MCF 10A (cell line): ENCODE measurements around the gene CCT5. TPM values are rescaled to one million over a fixed set of nuclear protein-coding genes. Genes with fewer than 3 reads are reported as not detected.

ENCODE experiments used
- BruUV-seq: library from RNA; stranded (reverse); fragments of 400-500 nt; replicated peaks from 2 replicates; lab custom pipeline; 2021; lab: Mats Ljungman, UMichigan
- CTCF ChIA-PET: fragments of 300-600 bp; sonication (Branson Sonifier 250); formaldehyde crosslinking; extraction: SDS; loops from one replicate; lab custom pipeline; 2021; ENCODE audit warnings: antibody characterized with exemption, inconsistent platforms; lab: Yijun Ruan, JAX
- POLR2A ChIA-PET: fragments of 300-600, 350-650 bp; sonication (Branson Sonifier 250); formaldehyde crosslinking; extraction: SDS; loops from one replicate; lab custom pipeline; 2020; ENCODE audit warnings: antibody characterized with exemption, inconsistent platforms; lab: Yijun Ruan, JAX
- DNase-seq: peaks from one replicate; pipeline ENCODE4 v3.0.0-alpha.2; 2018; ENCODE audit not compliant: unreplicated experiment
- H3K27ac Mint-ChIP-seq: one replicate; pipeline ENCODE4 v1.8.0; 2022; ENCODE audit warnings: mild to moderate bottlenecking, low read depth, mixed read lengths; ENCODE audit not compliant: unreplicated experiment
- H3K27me3 Mint-ChIP-seq: one replicate; pipeline ENCODE4 v1.8.0; 2022; ENCODE audit warnings: mixed read lengths; ENCODE audit not compliant: insufficient read depth, unreplicated experiment
- H3K36me3 Mint-ChIP-seq: one replicate; pipeline ENCODE4 v1.8.0; 2022; ENCODE audit warnings: mild to moderate bottlenecking, moderate library complexity, mixed read lengths; ENCODE audit not compliant: insufficient read depth, unreplicated experiment
- H3K4me1 Mint-ChIP-seq: one replicate; pipeline ENCODE4 v1.8.0; 2022; ENCODE audit warnings: mixed read lengths; ENCODE audit not compliant: insufficient read depth, unreplicated experiment
- H3K4me3 Mint-ChIP-seq: one replicate; pipeline ENCODE4 v1.8.0; 2022; ENCODE audit warnings: mild to moderate bottlenecking, moderate library complexity, mixed read lengths; ENCODE audit not compliant: unreplicated experiment
- H3K9me3 Mint-ChIP-seq: one replicate; pipeline ENCODE4 v1.8.0; 2022; ENCODE audit warnings: mixed read lengths; ENCODE audit not compliant: unreplicated experiment
- CTCF ChIP-seq: fragments of 200-600 bp; IDR thresholded peaks from one replicate; pipeline ENCODE4 v1.8.0; 2022; ENCODE audit warnings: antibody characterized with exemption, mild to moderate bottlenecking; ENCODE audit not compliant: unreplicated experiment
- intact Hi-C: fragments of 100-400 bp; cut with micrococcal nuclease; formaldehyde crosslinking; loops from 2 replicates; pipeline ENCODE4 v1.14.1; 2022
- total RNA-seq: library from RNA; stranded (reverse); gene quantifications from 2 replicates; pipeline ENCODE4 v1.2.3, GENCODE V29; 2022

The CCT5 gene
- total RNA-seq, 1 experiment from 2014 or later: 322 TPM

- no TSS peak for BruUV-seq
- peaks cover 12% of the 10 kb centered on the region for H3K4me1 Mint-ChIP-seq
- POLR2A ChIA-PET: interaction anchor here (0.6 to 3.3 kb wide), 2 partner anchors 11 to 55 kb away, joined by 4 to 18 read pairs; no protein-coding TSS in a partner anchor
- DNase-seq: no peak
- CTCF ChIA-PET: interaction anchor here (2.1 kb wide), 1 partner anchor 30 kb away, joined by 7 read pairs; no protein-coding TSS in a partner anchor
- H3K36me3 Mint-ChIP-seq: peaks cover 77% of the 10 kb centered on the region
- no peaks in the 10 kb centered on the region for H3K27me3 Mint-ChIP-seq
- H3K27ac Mint-ChIP-seq: no peak overlapping the region
- no peaks in the 10 kb centered on the region for H3K9me3 Mint-ChIP-seq
- TF ChIP-seq CTCF: no peak
- H3K4me3 Mint-ChIP-seq: no peak overlapping the region
- intact Hi-C loops: no loop called here
Observed at GRCh38 chr5:10253390-10253789, 3.3 kb downstream of the CCT5 start.

- Mint-ChIP-seq H3K27me3 (no peaks in the 10 kb centered on the region), H3K4me3 (no peak overlapping the region), H3K36me3 (peaks cover 85% of the 10 kb centered on the region), H3K9me3 (no peaks in the 10 kb centered on the region), H3K4me1 (peaks cover 7% of the 10 kb centered on the region), H3K27ac (no peak overlapping the region)
- DNase-seq: no peak
- BruUV-seq: no TSS peak
- ChIA-PET POLR2A (interaction anchor here (1.4 to 3.3 kb wide), 2 partner anchors 9 to 100 kb away, joined by 4 to 18 read pairs; no protein-coding TSS in a partner anchor), CTCF (interaction anchor here (0.6 to 1.0 kb wide), 3 partner anchors 10 to 169 kb away, joined by 3 to 4 read pairs (median 3); no protein-coding TSS in a partner anchor)
- intact Hi-C loops: no loop called here
- TF ChIP-seq CTCF: no peak
Observed at GRCh38 chr5:10254686-10255085, 4.6 kb downstream of the CCT5 start.

GRCh38 chr5:10257870-10258269 is 7.8 kb downstream of the CCT5 start:
- Mint-ChIP-seq H3K27me3 (no peaks in the 10 kb centered on the region), H3K9me3 (no peaks in the 10 kb centered on the region), H3K27ac (no peak overlapping the region), H3K4me1 (no peaks in the 10 kb centered on the region), H3K4me3 (no peak overlapping the region), H3K36me3 (peaks cover 98% of the 10 kb centered on the region)
- DNase-seq: no peak
- ChIA-PET POLR2A (no interaction called here), CTCF (interaction anchor here (0.6 to 1.0 kb wide), 2 partner anchors 26 to 169 kb away, joined by 3 read pairs; no protein-coding TSS in a partner anchor)
- intact Hi-C loops: no loop called here
- no TSS peak for BruUV-seq
- TF ChIP-seq CTCF: no peak

- intact Hi-C loops: no loop called here
- peaks cover 98% of the 10 kb centered on the region for H3K36me3 Mint-ChIP-seq
- no peaks in the 10 kb centered on the region for H3K27me3 Mint-ChIP-seq
- peak overlapping the region; percentile 70 for H3K27ac Mint-ChIP-seq
- no TSS peak for BruUV-seq
- ChIA-PET CTCF (interaction anchor here (1.0 kb wide), 1 partner anchor 24 kb away, joined by 6 read pairs; no protein-coding TSS in a partner anchor), POLR2A (interaction anchor here (0.7 to 1.2 kb wide), 2 partner anchors 9 to 1357 kb away, joined by 3 to 6 read pairs; no protein-coding TSS in a partner anchor)
- no peaks in the 10 kb centered on the region for H3K9me3 Mint-ChIP-seq
- H3K4me3 Mint-ChIP-seq: no peak overlapping the region
- no peak for TF ChIP-seq CTCF
- no peaks in the 10 kb centered on the region for H3K4me1 Mint-ChIP-seq
- no peak for DNase-seq
Observed at GRCh38 chr5:10259899-10260298, 9.8 kb downstream of the CCT5 start.
